Thyroid gland (tissue), 4 donors: Measurements from ENCODE around the gene HOXB9.

ENCODE experiments used
- POLR2A ChIP-seq, 2 donors: fragments of 450-650 bp; IDR thresholded peaks; one replicate each; pipeline ENCODE4 v1.6.1; 2017; ENCODE audit warnings: antibody characterized with exemption in 2 of 2, mild to moderate bottlenecking in 2 of 2, moderate library complexity in 1 of 2
- TF ChIP-seq, protein P1 (sequence below), 6 experiments: fragments of 200-600 bp in 3 of 6; fragments of 450-650 bp in 3 of 6; sonication (generic) in 3 of 6; IDR thresholded peaks; one replicate each; pipeline ENCODE4 v1.5.1; 2016 to 2019; ENCODE audit warnings: antibody characterized with exemption in 6 of 6, mild to moderate bottlenecking in 2 of 6, inconsistent platforms in 1 of 6, moderate library complexity in 1 of 6

DNA sequence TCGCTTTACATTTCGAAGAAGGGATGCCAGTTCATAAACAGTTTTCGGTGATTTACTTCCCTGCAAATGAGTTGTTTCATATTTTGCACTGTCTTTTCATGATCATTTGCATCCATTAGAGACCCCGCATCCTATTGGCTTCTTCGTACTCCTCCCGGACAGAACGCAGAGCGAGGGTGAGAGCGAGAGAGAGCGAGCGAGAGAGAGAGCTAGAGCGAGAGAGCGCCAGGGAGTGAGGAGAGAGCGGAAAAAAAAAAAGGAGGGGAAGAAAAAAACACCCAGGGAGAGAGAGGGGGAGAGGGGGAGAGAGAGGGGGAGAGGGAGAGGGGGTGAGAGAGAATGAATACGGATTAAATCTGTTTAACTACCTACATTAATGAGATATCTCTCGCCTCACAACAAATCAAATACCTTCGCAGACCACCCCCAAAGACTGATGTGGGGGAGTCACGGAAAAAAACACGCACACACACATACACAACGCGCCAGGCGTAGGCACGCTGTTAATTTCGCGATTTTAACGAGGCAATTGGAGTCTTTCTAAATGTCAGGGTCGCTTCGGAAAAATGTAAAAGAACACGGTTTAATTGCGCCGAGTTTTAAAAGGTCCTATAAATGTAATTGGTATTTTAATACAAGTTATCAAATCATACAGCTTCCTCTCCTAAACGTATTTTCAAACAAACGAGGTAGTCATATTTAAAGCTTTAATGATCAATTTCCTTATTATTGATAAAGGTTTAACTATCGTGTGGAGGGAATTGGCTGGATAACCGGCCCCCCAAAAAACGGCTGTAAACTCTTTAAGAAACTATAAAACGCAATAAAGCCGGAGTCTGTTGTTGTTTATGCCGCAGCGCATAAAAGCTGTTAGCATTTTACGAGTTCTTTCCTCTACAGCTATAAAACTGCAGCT lies 10.9 kb downstream of the HOXB9 start, which contains the start of gene HOXB8:
- TF ChIP-seq, protein P1, sequence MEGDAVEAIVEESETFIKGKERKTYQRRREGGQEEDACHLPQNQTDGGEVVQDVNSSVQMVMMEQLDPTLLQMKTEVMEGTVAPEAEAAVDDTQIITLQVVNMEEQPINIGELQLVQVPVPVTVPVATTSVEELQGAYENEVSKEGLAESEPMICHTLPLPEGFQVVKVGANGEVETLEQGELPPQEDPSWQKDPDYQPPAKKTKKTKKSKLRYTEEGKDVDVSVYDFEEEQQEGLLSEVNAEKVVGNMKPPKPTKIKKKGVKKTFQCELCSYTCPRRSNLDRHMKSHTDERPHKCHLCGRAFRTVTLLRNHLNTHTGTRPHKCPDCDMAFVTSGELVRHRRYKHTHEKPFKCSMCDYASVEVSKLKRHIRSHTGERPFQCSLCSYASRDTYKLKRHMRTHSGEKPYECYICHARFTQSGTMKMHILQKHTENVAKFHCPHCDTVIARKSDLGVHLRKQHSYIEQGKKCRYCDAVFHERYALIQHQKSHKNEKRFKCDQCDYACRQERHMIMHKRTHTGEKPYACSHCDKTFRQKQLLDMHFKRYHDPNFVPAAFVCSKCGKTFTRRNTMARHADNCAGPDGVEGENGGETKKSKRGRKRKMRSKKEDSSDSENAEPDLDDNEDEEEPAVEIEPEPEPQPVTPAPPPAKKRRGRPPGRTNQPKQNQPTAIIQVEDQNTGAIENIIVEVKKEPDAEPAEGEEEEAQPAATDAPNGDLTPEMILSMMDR (IDR thresholded peaks at IDR 0.05) = no peak
- TF ChIP-seq POLR2A (IDR thresholded peaks at IDR 0.05) = no peak
